Measurements from ENCODE around the gene GARRE1. TPM values are rescaled to one million over a fixed set of nuclear protein-coding genes. Genes with fewer than 3 reads are reported as not detected.
"Not testable (repeated sequence)": the region's sequence is repeated elsewhere in the genome, so short reads cannot be mapped to it uniquely, and the experiment has no call there.

Gene GARRE1
- total RNA-seq, 4 donors from 2014 or later, result 22.4 to 54.6 (median 43.0) TPM

DNA sequence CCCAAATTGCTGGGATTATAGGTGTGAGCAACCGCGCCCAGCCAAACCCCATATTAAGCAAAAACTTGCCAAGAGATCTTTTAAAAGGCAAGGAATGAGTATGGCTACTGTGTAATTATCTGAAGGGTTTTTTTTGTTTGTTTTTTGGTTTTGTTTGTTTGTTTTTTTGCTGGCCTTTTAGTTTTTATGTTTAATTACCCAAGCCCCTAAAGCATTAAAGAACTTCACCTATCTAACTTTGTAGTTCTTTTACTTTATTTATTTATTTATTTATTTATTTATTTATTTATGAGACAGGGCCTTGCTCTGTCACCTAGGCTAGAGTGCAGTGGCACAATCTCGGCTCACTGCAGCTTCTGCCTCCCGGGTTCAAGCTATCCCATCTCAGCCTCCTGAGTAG, 40.3 kb upstream of the GARRE1 start:
- intact Hi-C loops (cut with DNase I; ENCODE audit: low total_unique reads), result no loop called here
- no peaks in the 10 kb centered on the region for H3K36me3 ChIP-seq

DNA sequence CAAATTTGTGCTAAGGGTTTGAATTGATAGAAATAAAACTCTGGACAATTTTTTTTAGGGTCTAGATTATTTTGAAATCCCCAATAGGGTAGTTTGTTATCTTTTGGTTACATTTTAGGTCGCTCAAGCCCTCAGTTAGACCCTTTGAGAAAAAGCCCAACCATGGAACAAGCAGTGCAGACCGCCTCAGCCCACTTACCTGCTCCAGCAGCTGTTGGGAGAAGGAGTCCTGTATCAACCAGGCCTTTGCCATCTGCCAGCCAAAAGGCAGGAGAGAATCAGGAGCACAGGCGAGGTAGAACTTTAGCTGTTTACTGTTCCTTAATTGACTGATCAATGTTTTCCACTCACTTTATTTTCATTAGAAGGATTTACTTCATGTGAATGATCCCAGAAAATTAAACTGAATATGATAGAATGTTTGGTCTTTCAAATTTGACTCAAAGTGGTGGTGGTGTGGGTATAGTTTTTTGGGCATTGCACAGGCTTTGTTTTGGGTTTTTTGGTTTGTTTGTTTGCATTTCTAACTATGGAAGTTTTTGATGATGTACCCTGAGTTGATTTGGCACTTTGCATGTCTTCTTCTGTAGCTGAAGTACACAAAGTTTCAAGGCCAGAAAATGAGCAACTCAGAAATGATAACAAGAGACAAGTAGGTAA, 39.2 kb upstream of the GARRE1 start:
- no peak for DNase-seq
- H3K36me3 ChIP-seq, result no peaks in the 10 kb centered on the region
- intact Hi-C loops (cut with DNase I; ENCODE audit: low total_unique reads), result no loop called here
- no peak overlapping the region for H3K27ac ChIP-seq
- TF ChIP-seq, protein P1, sequence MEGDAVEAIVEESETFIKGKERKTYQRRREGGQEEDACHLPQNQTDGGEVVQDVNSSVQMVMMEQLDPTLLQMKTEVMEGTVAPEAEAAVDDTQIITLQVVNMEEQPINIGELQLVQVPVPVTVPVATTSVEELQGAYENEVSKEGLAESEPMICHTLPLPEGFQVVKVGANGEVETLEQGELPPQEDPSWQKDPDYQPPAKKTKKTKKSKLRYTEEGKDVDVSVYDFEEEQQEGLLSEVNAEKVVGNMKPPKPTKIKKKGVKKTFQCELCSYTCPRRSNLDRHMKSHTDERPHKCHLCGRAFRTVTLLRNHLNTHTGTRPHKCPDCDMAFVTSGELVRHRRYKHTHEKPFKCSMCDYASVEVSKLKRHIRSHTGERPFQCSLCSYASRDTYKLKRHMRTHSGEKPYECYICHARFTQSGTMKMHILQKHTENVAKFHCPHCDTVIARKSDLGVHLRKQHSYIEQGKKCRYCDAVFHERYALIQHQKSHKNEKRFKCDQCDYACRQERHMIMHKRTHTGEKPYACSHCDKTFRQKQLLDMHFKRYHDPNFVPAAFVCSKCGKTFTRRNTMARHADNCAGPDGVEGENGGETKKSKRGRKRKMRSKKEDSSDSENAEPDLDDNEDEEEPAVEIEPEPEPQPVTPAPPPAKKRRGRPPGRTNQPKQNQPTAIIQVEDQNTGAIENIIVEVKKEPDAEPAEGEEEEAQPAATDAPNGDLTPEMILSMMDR (IDR thresholded peaks at IDR 0.05), result no peak
- TF ChIP-seq POLR2A (IDR thresholded peaks at IDR 0.05), result no peak
- H3K4me3 ChIP-seq, result no peak overlapping the region
- no peaks in the 10 kb centered on the region for H3K27me3 ChIP-seq
- H3K9me3 ChIP-seq, result no peaks in the 10 kb centered on the region
- H3K4me1 ChIP-seq, result no peaks in the 10 kb centered on the region

More for the DNA sequence above, 40.3 kb upstream of the GARRE1 start:
- TF ChIP-seq, protein P1 (IDR thresholded peaks at IDR 0.05), result no peak
- TF ChIP-seq POLR2A (IDR thresholded peaks at IDR 0.05), result no peak
- Histone ChIP-seq H3K4me3 (no peak overlapping the region), H3K27ac (no peak overlapping the region), H3K4me1 (no peaks in the 10 kb centered on the region), H3K9me3 (no peaks in the 10 kb centered on the region), H3K27me3 (no peaks in the 10 kb centered on the region)
- DNase-seq, result no peak

DNA sequence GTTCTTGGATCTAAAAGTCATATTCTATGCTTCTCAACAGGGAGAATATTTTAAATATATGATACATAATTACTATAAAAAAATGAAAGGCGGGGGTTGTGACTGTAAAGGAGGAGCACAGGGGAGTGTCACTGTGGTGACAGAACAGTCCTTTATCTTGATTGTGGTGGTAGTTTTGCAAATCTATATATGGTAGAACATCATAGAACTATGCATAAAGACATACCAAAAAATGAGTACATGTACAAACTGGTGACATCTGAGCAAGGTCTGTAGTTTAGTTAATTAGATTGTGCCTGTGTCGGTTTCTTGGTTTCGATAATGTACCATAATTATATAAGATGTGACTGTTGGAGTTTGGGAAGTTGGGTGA, 38.7 kb upstream of the GARRE1 start:
- DNase-seq, result no peak
- Histone ChIP-seq H3K27me3 (no peaks in the 10 kb centered on the region), H3K36me3 (no peaks in the 10 kb centered on the region), H3K4me1 (no peaks in the 10 kb centered on the region), H3K27ac (no peak overlapping the region), H3K9me3 (no peaks in the 10 kb centered on the region), H3K4me3 (no peak overlapping the region)
- intact Hi-C loops (cut with DNase I; ENCODE audit: low total_unique reads), result no loop called here
- TF ChIP-seq, protein P1 (IDR thresholded peaks at IDR 0.05), result no peak
- no peak for TF ChIP-seq POLR2A (IDR thresholded peaks at IDR 0.05)

DNA sequence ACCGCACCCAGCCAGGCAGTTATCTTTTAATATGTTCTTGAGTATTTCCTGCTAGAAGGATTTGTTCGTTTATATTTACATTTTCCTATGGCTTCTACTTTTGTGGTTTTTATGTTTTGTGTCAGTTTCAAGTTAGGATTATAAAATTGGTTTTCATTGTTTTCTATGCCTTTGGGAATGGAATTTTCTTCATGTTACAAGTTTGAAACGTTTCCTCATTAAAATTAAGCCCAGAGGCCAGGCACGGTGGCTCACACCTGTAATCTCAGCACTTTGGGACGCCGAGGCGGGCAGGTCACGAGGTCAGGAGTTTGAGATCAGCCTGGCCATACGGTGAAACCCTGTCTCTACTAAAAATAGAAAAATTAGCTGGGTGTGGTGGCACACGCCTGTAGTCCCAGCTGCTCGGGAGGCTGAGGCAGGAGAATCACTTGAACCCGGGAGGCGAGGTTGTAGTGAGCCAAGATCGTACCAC, 37.6 kb upstream of the GARRE1 start:
- H3K27me3 ChIP-seq; H3K27ac ChIP-seq; H3K4me1 ChIP-seq; H3K9me3 ChIP-seq; H3K36me3 ChIP-seq; DNase-seq; H3K4me3 ChIP-seq; intact Hi-C loops (cut with DNase I; ENCODE audit: low total_unique reads): not testable (repeated sequence)

DNA sequence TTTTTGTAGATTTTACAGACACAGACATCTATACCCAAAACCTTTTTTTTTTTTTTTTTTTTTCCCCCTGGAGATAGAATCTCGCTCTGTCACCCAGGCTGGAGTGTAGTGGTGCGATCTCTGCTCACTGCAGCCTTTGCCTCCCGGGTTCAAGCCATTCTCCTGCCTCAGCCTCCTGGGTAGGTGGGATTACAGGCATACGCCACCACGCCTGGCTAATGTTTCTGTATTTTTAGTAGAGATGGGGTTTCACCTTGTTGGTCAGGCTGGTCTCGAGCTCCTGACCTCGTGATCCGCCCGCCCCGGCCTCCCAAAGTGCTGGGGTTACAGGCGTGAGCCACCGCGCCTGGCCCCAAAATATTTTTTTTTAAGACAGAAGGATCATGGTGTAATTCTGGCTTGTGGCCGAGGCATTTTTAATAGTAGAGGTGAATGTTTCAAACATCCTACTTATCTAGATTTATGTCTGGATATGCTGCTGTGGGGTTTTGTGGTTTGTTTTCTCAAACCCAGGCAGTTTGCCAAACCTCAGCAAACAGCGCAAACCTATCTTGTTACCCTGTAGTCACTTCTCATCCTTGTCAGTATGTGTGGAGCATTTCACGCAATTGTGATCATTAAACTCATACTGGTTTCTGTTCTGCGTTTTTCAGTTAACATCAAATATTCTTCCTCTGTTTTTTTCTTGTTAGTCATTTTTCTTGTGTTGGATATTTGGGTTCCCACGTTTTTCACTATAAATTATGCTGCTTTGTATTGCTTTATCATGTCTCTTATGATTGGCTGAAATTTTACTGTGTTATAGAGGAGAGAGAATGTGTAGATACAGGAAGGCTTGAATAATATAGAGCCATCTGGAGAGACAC, 36.2 kb upstream of the GARRE1 start:
- DNase-seq, result peak; percentile 17 to 29
- Histone ChIP-seq H3K36me3 (no peaks in the 10 kb centered on the region), H3K27ac (peak overlapping the region; percentile 31 to 39), H3K9me3 (no peaks in the 10 kb centered on the region), H3K4me1 (no peaks in the 10 kb centered on the region), H3K4me3 (no peak overlapping the region), H3K27me3 (no peaks in the 10 kb centered on the region)
- intact Hi-C loops (cut with DNase I; ENCODE audit: low total_unique reads), result no loop called here
- TF ChIP-seq, protein P1 (IDR thresholded peaks at IDR 0.05), result no peak
- no peak for TF ChIP-seq POLR2A (IDR thresholded peaks at IDR 0.05)
